Osteocyte (in vitro differentiated cells): Measurements from ENCODE around the gene ZSCAN29. TPM values are rescaled to one million over a fixed set of nuclear protein-coding genes. Genes with fewer than 3 reads are reported as not detected.
A peak's percentile ranks its signal among the peaks of the same experiment; 100 is the strongest.

Experiments
- DNase-seq: peaks from one replicate; pipeline ENCODE4 v3.0.0; 2021; ENCODE audit warnings: mixed read lengths; ENCODE audit not compliant: unreplicated experiment; ENCODE audit errors: extremely low spot score
- H3K27ac Mint-ChIP-seq: one replicate; pipeline ENCODE4 v1.8.0; 2021; ENCODE audit warnings: mild to moderate bottlenecking, mixed read lengths; ENCODE audit not compliant: unreplicated experiment
- H3K27me3 Mint-ChIP-seq: one replicate; pipeline ENCODE4 v1.8.0; 2021; ENCODE audit warnings: mixed read lengths; ENCODE audit not compliant: unreplicated experiment
- H3K36me3 Mint-ChIP-seq: one replicate; pipeline ENCODE4 v1.8.0; 2021; ENCODE audit warnings: mixed read lengths; ENCODE audit not compliant: unreplicated experiment
- H3K4me1 Mint-ChIP-seq: one replicate; pipeline ENCODE4 v1.8.0; 2021; ENCODE audit warnings: mixed read lengths; ENCODE audit not compliant: unreplicated experiment
- H3K4me3 Mint-ChIP-seq: one replicate; pipeline ENCODE4 v1.8.0; 2021; ENCODE audit warnings: mild to moderate bottlenecking, moderate library complexity, mixed read lengths; ENCODE audit not compliant: unreplicated experiment
- H3K9me3 Mint-ChIP-seq: one replicate; pipeline ENCODE4 v1.8.0; 2021; ENCODE audit warnings: mixed read lengths; ENCODE audit not compliant: unreplicated experiment
- total RNA-seq: library from RNA; stranded (reverse); gene quantifications from 2 replicates; pipeline ENCODE4 v1.2.1, GENCODE V29; 2021
- TF ChIP-seq, protein P1 (sequence below): fragments of 200-600 bp; sonication (generic); IDR thresholded peaks from 2 replicates; pipeline ENCODE4 v1.5.0; 2021; ENCODE audit warnings: antibody characterized with exemption, mild to moderate bottlenecking, moderate library complexity

Gene ZSCAN29
- total RNA-seq, 1 donor from 2014 or later: 25.8 TPM

DNA sequence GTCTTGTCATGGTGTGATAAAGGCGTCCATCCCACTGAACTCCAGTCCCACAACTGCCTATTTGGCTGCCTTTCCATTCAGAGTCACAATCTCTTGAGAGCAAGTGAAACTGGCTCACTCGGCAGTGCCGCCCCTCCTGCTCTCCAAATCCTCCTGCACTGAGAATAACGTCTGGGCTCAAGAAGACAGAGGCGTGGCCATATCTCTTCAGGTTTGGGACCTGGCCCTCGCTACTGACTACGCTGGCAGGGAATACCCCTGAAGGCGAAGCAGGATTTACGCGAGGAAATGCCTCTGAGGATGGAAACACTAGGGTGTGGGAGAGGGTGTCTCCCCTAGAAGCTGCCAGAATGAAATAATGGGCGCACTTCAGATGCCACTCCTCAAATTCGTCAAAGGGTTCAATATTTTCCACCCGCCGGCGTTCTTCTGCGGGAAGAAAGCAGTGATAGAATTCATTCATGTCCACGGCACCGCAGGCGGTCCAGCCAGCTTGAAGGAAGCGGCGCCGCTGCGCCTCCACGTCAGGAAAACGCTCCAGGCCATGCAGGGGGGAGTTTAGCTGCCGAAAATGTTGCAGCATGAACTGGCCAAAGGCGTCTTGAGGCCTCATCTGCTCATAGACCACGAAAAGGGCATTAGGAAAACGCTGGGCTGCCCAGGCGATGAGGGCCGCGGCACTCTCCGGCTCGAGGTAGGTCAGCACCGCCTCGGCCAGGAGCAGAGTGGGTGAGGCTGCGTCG lies 41.5 kb downstream of the ZSCAN29 start:
- Mint-ChIP-seq H3K27me3 (peaks cover 3% of the 10 kb centered on the region), H3K4me3 (peak overlapping the region; percentile 88), H3K9me3 (no peaks in the 10 kb centered on the region), H3K4me1 (peaks cover 20% of the 10 kb centered on the region), H3K36me3 (peaks cover 7% of the 10 kb centered on the region), H3K27ac (peak overlapping the region; percentile 94)
- no peak for DNase-seq
- TF ChIP-seq, protein P1, sequence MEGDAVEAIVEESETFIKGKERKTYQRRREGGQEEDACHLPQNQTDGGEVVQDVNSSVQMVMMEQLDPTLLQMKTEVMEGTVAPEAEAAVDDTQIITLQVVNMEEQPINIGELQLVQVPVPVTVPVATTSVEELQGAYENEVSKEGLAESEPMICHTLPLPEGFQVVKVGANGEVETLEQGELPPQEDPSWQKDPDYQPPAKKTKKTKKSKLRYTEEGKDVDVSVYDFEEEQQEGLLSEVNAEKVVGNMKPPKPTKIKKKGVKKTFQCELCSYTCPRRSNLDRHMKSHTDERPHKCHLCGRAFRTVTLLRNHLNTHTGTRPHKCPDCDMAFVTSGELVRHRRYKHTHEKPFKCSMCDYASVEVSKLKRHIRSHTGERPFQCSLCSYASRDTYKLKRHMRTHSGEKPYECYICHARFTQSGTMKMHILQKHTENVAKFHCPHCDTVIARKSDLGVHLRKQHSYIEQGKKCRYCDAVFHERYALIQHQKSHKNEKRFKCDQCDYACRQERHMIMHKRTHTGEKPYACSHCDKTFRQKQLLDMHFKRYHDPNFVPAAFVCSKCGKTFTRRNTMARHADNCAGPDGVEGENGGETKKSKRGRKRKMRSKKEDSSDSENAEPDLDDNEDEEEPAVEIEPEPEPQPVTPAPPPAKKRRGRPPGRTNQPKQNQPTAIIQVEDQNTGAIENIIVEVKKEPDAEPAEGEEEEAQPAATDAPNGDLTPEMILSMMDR: no peak

DNA sequence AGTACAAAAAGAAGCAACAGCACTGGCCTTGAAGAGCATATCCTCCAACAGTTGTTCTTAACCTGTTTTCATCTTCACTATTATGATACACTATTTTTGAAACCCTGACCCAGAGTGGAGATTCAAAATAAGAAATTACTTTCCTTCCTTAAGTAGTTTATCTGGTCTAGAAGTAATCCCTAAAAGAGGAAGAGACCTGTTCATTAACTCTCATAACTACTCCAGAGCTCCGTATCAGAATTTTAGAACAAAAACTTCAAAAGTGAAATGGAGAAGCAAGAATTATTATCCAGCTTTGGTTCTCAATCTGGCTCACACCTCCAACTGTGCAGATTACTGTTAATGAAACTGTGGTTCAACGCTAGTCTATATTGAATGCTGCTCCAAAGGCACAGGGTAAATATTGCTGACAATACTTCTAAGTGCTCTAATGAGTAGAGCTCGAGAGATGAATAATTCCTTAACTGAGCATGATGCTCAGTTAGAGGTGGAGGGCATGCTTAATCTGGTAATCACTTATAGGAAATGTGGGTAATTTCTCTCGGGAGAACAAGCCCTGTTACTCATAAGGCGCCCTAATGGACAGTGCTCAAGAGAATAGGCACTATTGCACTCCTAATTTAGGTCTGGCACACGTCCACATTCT lies 45.7 kb downstream of the ZSCAN29 start:
- Mint-ChIP-seq H3K4me1 (peaks cover 9% of the 10 kb centered on the region), H3K36me3 (peaks cover 3% of the 10 kb centered on the region), H3K27me3 (peaks cover 24% of the 10 kb centered on the region), H3K27ac (no peak overlapping the region), H3K9me3 (no peaks in the 10 kb centered on the region), H3K4me3 (no peak overlapping the region)
- TF ChIP-seq, protein P1: no peak
- no peak for DNase-seq

DNA sequence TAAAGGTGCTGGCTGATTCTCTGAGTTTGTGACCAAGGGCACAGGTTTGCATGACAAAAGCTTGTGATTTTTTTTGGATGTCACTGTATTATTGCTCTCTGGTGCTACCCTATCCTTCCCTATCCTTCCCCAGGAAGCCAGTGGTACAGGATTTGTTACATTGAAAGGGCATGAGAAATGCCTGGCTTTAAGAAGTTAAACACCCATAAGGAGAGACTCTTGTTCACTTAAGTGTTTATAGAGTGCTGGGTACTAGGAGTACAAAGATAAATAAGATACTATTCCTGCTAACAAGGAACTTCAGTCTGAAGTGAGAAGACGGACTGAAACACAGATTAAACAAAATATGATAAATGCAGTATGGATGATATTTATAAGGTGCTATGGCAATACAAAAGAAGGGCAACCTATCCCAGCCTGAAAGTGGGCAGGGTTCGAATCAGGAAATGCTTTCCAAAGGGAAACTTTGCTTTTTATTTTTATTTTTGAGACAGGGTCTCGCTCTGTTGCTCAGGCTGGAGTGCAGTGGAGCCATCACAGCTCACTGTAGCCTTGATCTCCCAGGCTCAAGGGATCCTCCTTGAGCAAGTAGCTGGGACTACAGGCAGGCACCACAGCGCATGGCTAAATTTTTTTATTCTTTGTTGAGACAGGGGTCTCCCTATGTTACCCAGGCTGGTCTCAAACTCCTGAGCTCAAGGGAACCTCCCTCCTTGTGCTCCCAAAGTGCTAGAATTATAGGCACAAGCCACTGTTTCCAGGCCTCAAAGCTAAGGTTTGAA lies 51.7 kb downstream of the ZSCAN29 start:
- H3K27me3 Mint-ChIP-seq: peaks cover 47% of the 10 kb centered on the region
- no peaks in the 10 kb centered on the region for H3K9me3 Mint-ChIP-seq
- TF ChIP-seq, protein P1: no peak
- H3K4me1 Mint-ChIP-seq: no peaks in the 10 kb centered on the region
- no peak overlapping the region for H3K4me3 Mint-ChIP-seq
- no peak for DNase-seq
- H3K36me3 Mint-ChIP-seq: no peaks in the 10 kb centered on the region
- no peak overlapping the region for H3K27ac Mint-ChIP-seq

DNA sequence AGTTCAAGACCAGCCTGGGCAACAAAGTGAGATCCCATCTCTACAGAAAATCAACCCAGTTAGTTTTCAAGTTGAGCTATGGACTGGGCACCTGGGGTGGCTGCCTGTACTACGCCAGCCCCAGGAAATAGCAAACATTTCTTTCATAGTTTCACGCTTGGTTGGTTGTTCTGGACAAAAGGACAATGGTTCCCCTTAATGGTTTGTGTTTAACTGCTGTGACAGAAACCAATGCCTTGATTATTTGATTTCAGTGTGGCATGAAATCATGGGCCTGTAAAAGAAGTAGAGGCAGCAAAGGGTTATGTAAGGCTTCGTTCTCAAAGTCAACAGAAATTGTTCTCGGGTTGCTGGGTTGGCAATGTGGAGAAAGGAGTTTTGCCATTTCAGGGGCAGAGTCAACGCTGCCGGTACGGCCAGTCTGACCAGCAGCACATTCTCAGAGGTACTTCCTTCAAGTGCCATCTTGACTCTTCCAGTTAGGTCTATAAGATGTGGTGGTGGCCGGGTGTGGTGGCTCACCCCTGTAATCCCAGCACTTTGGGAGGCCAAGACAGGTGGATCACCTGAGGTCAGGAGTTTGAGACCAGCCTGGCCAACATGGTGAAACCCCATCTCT lies 53.2 kb downstream of the ZSCAN29 start:
- Mint-ChIP-seq H3K4me3 (no peak overlapping the region), H3K9me3 (no peaks in the 10 kb centered on the region), H3K4me1 (no peaks in the 10 kb centered on the region), H3K27me3 (peaks cover 50% of the 10 kb centered on the region), H3K36me3 (no peaks in the 10 kb centered on the region), H3K27ac (no peak overlapping the region)
- no peak for DNase-seq
- TF ChIP-seq, protein P1: no peak
